ENCODE measurements around the gene DGKG. TPM values are rescaled to one million over a fixed set of nuclear protein-coding genes. Genes with fewer than 3 reads are reported as not detected.

Gene DGKG
- total RNA-seq, 6 experiments from 2014 or later, result 1.5 to 3.6 (median 2.0) TPM

GRCh38 chr3:186129206-186129605 lies 232.8 kb downstream of the DGKG start:
- no peak for ATAC-seq
- no peak overlapping the region for H3K4me3 ChIP-seq
- TF ChIP-seq POLR2A (IDR thresholded peaks at IDR 0.05), result no peak
- TF ChIP-seq, protein P1, sequence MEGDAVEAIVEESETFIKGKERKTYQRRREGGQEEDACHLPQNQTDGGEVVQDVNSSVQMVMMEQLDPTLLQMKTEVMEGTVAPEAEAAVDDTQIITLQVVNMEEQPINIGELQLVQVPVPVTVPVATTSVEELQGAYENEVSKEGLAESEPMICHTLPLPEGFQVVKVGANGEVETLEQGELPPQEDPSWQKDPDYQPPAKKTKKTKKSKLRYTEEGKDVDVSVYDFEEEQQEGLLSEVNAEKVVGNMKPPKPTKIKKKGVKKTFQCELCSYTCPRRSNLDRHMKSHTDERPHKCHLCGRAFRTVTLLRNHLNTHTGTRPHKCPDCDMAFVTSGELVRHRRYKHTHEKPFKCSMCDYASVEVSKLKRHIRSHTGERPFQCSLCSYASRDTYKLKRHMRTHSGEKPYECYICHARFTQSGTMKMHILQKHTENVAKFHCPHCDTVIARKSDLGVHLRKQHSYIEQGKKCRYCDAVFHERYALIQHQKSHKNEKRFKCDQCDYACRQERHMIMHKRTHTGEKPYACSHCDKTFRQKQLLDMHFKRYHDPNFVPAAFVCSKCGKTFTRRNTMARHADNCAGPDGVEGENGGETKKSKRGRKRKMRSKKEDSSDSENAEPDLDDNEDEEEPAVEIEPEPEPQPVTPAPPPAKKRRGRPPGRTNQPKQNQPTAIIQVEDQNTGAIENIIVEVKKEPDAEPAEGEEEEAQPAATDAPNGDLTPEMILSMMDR (IDR thresholded peaks at IDR 0.05), result no peak
- no peaks in the 10 kb centered on the region for H3K27me3 ChIP-seq
- no peak for DNase-seq
- H3K4me1 ChIP-seq, result no peaks in the 10 kb centered on the region
- intact Hi-C loops (cut with DNase I), result no loop called here
- H3K36me3 ChIP-seq, result no peaks in the 10 kb centered on the region
- no peaks in the 10 kb centered on the region for H3K9me3 ChIP-seq
- no peak overlapping the region for H3K27ac ChIP-seq
- 58% methylated on average over 2 of the region's 4 CpGs for WGBS (ENCODE audit: insufficient coverage, low coverage, low lambda C conversion rate, missing lambda C conversion rate)

GRCh38 chr3:186128158-186128557 lies 233.9 kb downstream of the DGKG start:
- TF ChIP-seq, protein P1 (IDR thresholded peaks at IDR 0.05), result no peak
- no peak for TF ChIP-seq POLR2A (IDR thresholded peaks at IDR 0.05)
- Histone ChIP-seq H3K4me1 (no peaks in the 10 kb centered on the region), H3K36me3 (no peaks in the 10 kb centered on the region), H3K27me3 (no peaks in the 10 kb centered on the region), H3K4me3 (no peak overlapping the region), H3K27ac (no peak overlapping the region), H3K9me3 (no peaks in the 10 kb centered on the region)
- DNase-seq, result no peak
- 66% methylated on average over 6 of the region's 8 CpGs for WGBS (ENCODE audit: insufficient coverage, low coverage, low lambda C conversion rate, missing lambda C conversion rate)
- ATAC-seq, result no peak
- intact Hi-C loops (cut with DNase I), result no loop called here

DNA sequence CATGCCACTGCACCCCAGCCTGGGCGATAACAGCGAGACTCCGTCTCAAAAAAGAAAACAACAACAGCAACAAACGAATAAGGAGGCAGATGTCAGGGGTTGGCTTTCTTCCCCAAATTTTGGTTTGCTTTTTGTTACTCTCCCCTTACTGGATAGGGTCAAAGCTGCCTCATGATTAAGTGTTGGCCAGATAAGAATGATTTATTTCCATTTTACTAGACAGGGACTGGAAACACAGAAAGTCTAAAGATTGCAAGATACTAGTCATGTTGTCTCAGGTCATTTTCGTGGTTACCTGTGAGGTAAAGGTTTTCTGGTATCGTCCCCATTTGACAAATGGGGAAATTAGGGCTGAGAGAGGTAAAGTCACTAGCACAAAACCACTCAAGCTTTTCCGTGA lies 234.6 kb downstream of the DGKG start:
- H3K36me3 ChIP-seq, result no peaks in the 10 kb centered on the region
- no peak overlapping the region for H3K4me3 ChIP-seq
- no peaks in the 10 kb centered on the region for H3K27me3 ChIP-seq
- DNase-seq, result no peak
- no peaks in the 10 kb centered on the region for H3K4me1 ChIP-seq
- 79% methylated on average over 5 of the region's 7 CpGs for whole genome bisulfite sequencing (ENCODE audit: insufficient coverage, low coverage, low lambda C conversion rate, missing lambda C conversion rate)
- TF ChIP-seq POLR2A (IDR thresholded peaks at IDR 0.05), result no peak
- TF ChIP-seq, protein P1 (IDR thresholded peaks at IDR 0.05), result no peak
- H3K9me3 ChIP-seq, result no peaks in the 10 kb centered on the region
- H3K27ac ChIP-seq, result no peak overlapping the region
- intact Hi-C loops (cut with DNase I), result no loop called here
- ATAC-seq, result no peak

DNA sequence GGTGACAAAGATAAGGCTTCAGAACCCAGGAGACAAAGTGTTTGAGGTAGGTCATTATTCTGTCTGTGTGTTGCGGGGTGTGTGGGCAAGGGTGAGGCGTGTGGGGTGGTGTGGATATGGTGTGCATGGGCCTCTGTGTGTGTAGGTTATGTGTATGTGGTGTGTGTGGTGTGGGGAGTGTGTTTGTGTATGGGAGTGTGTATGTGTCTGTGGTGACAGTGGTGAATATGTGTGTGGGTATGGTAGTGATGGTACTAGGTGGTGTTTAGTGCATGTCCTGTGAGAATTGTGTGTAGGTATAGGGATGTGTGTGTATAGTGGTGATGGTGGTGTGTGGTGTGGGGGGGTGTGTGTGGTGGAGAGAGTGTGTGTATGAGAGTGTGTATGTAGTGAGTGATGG lies 236.9 kb downstream of the DGKG start:
- 92% methylated on average over 2 of the region's 2 CpGs for WGBS (ENCODE audit: insufficient coverage, low coverage, low lambda C conversion rate, missing lambda C conversion rate)
- DNase-seq (no peak), ATAC-seq (no peak)
- TF ChIP-seq, protein P1 (IDR thresholded peaks at IDR 0.05), result no peak
- no peak for TF ChIP-seq POLR2A (IDR thresholded peaks at IDR 0.05)
- Histone ChIP-seq H3K9me3 (no peaks in the 10 kb centered on the region), H3K27me3 (no peaks in the 10 kb centered on the region), H3K4me1 (no peaks in the 10 kb centered on the region), H3K4me3 (no peak overlapping the region), H3K27ac (no peak overlapping the region), H3K36me3 (no peaks in the 10 kb centered on the region)
- intact Hi-C loops (cut with DNase I), result no loop called here

GRCh38 chr3:186124592-186124991 lies 237.4 kb downstream of the DGKG start:
- ATAC-seq (no peak), DNase-seq (no peak)
- WGBS (ENCODE audit: insufficient coverage, low coverage, low lambda C conversion rate, missing lambda C conversion rate), result 83% methylated on average over 5 of the region's 5 CpGs
- no peaks in the 10 kb centered on the region for H3K4me1 ChIP-seq
- TF ChIP-seq, protein P1 (IDR thresholded peaks at IDR 0.05), result no peak
- no peak for TF ChIP-seq POLR2A (IDR thresholded peaks at IDR 0.05)
- H3K36me3 ChIP-seq, result no peaks in the 10 kb centered on the region
- no peaks in the 10 kb centered on the region for H3K9me3 ChIP-seq
- H3K27me3 ChIP-seq, result no peaks in the 10 kb centered on the region
- no peak overlapping the region for H3K27ac ChIP-seq
- intact Hi-C loops (cut with DNase I), result no loop called here
- H3K4me3 ChIP-seq, result no peak overlapping the region

Data from right lobe of liver (tissue), 6 donors.